Epithelial cell of proximal tubule (primary cell): ENCODE measurements around the gene TOR1A. TPM values are rescaled to one million over a fixed set of nuclear protein-coding genes. Genes with fewer than 3 reads are reported as not detected.
"Not testable (repeated sequence)": the region's sequence is repeated elsewhere in the genome, so short reads cannot be mapped to it uniquely, and the experiment has no call there.

Experiments
- DNase-seq: peaks from one replicate; pipeline ENCODE4 v3.0.0-alpha.2; 2011; ENCODE audit warnings: low read depth
- H3K4me3 ChIP-seq: 2 replicates; pipeline ENCODE4 v1.5.1; 2011; ENCODE audit warnings: low read depth, mild to moderate bottlenecking, low read length
- total RNA-seq: library from RNA; depleted of rRNA; stranded (reverse); fragments of >200 nt; gene quantifications from 2 replicates; pipeline ENCODE4 v1.2.3, GENCODE V29; 2015
- TF ChIP-seq, protein P1 (sequence below): conservative IDR thresholded peaks from 2 replicates; pipeline ENCODE4 v1.5.1; 2012; ENCODE audit warnings: low read depth, mild to moderate bottlenecking, low read length

Gene TOR1A
- total RNA-seq, 1 donor from 2014 or later: 48.8 TPM

DNA sequence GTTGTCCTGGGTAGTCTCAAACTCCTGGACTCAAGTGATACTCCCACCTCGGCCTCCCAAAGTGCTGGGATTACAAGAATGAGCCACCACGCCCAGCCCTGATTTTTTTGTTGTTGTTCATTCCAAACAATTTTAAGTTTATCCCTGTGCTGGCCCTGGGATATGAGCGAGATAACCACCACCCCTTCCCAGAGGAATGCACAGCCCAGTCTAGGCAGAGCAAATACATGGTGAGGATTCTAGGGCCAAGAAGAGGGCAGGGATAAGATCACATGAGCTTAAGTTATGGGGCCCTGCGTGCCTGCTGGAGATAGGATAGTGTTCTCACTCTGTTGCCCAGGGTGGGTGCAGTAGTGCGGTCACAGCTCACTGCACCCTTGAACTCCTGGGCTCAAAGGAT lies 42.0 kb downstream of the TOR1A start:
- no peak for DNase-seq
- no peak overlapping the region for H3K4me3 ChIP-seq
- TF ChIP-seq, protein P1, sequence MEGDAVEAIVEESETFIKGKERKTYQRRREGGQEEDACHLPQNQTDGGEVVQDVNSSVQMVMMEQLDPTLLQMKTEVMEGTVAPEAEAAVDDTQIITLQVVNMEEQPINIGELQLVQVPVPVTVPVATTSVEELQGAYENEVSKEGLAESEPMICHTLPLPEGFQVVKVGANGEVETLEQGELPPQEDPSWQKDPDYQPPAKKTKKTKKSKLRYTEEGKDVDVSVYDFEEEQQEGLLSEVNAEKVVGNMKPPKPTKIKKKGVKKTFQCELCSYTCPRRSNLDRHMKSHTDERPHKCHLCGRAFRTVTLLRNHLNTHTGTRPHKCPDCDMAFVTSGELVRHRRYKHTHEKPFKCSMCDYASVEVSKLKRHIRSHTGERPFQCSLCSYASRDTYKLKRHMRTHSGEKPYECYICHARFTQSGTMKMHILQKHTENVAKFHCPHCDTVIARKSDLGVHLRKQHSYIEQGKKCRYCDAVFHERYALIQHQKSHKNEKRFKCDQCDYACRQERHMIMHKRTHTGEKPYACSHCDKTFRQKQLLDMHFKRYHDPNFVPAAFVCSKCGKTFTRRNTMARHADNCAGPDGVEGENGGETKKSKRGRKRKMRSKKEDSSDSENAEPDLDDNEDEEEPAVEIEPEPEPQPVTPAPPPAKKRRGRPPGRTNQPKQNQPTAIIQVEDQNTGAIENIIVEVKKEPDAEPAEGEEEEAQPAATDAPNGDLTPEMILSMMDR: no peak

DNA sequence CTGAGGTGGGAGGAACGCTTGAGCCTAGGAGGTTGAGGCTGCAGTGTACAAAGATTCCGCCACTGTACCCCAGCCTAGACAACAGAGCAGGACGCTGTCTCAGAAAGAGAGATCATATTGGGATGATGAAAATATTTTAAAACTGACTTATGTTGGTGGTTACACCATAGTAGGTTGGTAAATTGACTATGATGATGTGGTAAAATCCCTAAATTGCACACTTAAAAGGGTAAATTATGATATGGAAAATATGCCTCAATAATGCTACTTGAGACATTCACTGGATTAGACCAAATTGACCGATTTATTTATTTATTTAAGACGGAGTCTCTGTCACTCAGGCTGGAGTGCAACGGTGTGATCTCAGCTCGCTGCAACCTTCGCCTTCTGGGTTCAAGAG lies 42.8 kb downstream of the TOR1A start:
- TF ChIP-seq, protein P1: no peak
- no peak for DNase-seq
- no peak overlapping the region for H3K4me3 ChIP-seq

DNA sequence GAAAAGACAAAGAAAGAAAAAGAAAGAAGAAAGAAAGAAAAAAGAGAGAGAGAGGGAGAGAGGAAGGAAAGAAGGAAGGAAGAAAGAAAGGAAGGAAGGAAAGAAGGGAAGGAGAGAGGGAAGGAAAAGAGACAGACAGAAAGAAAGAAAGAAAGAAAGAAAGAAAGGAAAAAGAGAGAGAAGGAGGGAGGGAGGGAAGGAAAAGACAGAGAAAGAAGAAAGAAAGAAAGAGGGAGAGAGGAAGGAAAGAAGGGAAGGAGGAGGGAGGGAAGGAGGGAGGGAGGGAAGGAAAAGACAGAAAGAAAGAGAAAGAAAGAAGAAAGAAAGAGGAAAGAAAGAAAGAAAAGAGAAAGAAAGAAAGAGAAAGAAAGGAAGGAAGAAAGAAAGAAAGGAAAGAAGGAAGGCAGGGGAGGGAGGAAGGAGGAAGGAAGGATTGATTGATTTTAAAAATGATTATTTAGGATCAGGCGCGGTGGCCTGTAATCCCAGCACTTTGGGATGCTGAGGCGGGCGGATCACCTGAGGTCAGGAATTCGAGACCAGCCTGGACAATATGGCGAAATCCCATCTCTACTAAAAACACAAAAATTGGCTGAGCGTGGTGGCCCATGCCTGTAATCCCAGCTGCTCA lies 44.3 kb downstream of the TOR1A start:
- no peak for DNase-seq
- TF ChIP-seq, protein P1: no peak
- no peak overlapping the region for H3K4me3 ChIP-seq

DNA sequence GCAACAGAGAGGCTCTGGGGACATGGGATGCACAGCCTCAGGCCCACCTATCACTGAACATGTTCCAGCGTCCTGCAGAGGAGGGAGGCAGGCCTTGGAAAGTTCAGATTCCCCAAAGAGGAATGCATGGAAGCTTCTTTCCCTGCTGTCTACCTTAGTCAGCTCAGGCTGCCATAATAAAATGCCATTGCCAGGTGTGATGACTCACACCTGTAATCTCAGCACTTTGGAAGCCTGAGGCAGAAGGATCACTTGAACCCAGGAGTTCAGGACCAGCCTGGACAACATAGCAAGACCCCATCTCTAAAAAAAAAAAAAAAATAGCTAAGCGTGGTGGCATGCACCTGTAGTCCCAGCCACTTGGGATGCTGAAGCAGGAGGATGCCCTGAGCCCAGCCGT lies 45.5 kb downstream of the TOR1A start:
- TF ChIP-seq, protein P1: no peak
- H3K4me3 ChIP-seq: no peak overlapping the region
- no peak for DNase-seq

DNA sequence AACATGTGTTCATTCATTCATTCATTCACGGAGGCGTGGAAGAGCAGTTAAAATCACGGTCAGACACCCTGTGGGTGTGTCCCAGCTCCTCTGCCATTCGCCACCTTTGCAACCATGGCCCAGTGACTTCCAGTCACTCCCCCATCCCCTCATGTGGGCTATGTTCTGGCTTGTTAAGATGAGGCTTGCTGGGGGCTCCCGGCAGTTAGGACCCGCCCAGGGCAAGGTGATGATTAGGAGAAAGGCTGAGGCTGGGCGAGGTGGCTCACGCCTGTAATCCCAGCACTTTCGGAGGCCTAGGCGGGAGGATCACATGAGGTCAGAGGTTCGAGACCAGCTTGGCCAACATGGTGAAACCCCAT lies 46.2 kb downstream of the TOR1A start:
- TF ChIP-seq, protein P1: no peak
- no peak for DNase-seq

DNA sequence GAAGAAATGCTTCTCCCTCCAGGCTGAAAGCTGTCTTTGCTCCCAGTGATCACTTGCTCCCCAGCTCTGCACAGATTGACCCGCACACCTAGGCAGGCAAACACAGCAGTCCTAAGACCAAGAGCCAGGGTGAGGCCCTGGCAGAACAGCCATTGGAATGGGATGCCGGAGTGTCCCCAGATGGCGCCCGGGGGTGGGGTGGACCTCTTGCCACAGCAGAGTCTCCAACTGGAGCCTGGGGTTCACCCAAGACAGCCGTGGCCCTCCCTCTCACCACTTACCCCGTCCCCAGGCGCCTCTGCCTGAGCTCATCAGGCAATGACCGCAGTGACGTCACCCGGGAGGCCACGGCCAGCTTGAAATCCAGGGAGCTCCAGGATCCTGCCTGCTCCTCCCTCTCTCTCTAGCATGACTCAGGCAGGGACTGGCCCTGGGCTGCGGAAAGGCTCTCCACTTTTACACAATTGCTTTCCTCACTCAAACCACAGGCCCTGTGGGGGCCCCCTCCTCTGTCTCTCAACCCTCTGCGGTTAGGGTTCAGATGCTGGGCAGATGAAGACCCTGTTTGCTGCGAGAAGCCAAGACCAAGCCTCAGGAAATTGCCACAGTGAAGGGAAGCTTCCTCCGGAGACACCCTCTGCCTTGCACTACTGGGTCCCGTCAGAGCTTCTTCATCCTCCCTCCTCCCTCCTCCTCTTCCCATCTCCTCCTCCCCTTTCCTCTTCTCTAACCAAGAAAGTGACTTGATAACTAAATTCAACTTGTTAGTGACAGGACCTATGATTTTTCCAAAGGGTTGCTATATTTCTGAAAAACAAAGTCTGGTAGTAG lies 46.8 kb downstream of the TOR1A start:
- DNase-seq: peak; percentile 59
- TF ChIP-seq, protein P1: no peak
- H3K4me3 ChIP-seq: peak overlapping the region; percentile 18

More for the DNA sequence above, 46.2 kb downstream of the TOR1A start:
- no peak overlapping the region for H3K4me3 ChIP-seq

DNA sequence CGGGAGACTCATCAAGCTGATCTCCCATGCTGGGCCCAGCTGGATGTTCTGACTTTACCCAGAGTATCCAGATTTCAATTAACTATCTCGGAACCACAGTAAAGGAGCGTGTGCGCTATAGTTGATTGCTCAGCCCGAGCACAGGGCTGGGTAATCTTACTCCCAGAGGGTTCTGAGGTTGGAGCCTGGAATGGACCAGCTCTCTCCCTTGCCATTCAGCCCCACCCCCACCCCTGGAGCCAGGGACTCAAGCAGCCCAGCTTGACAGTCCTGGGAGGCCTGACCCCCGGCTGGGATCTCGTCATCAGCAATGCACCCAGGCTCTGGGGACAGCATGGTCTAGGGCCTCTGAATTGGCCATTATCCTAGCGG lies 47.4 kb downstream of the TOR1A start:
- TF ChIP-seq, protein P1: no peak

DNA sequence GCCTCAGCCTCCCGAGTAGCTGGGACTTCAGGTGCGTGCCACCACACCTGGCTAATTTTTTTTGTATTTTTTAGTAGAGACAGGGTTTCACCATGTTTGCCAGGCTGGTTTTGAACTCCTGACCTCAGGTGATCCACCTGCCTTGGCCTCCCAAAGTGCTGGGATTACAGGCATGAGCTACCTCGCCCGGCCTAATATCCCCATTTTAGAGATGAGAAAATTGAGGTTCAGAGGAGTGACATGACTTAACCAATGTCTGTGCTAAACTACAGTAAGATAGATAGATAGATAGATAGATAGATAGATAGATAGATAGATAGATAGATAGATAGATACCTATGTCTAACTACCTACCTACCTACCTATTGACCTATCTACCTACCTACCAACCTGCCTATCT lies 47.8 kb downstream of the TOR1A start:
- not testable (repeated sequence) for H3K4me3 ChIP-seq, DNase-seq

More for the DNA sequence above, 47.4 kb downstream of the TOR1A start:
- H3K4me3 ChIP-seq: no peak overlapping the region
- no peak for DNase-seq
